ENCODE results near the gene RERE. TPM values are rescaled to one million over a fixed set of nuclear protein-coding genes. Genes with fewer than 3 reads are reported as not detected.
"Not testable (repeated sequence)": the region's sequence is repeated elsewhere in the genome, so short reads cannot be mapped to it uniquely, and the experiment has no call there.

RERE gene
- total RNA-seq, 1 experiment from 2014 or later = 55.2 TPM

- DNase-seq = no peak
- Histone ChIP-seq H3K9me3 (ENCODE audit: low read length) (no peaks in the 10 kb centered on the region), H3K9me2 (replicated peaks; ENCODE audit: insufficient read depth, low read length) (no peaks in the 10 kb centered on the region), H3K4me1 (ENCODE audit: low read length) (no peaks in the 10 kb centered on the region), H3K4me3 (ENCODE audit: low read length) (no peak overlapping the region), H3K79me2 (ENCODE audit: low read length) (no peaks in the 10 kb centered on the region), H3K9ac (ENCODE audit: low read length) (no peak overlapping the region), H3K36me3 (ENCODE audit: insufficient read depth, low read length) (no peaks in the 10 kb centered on the region), H3K4me2 (ENCODE audit: low read depth, low read length, poor library complexity, severe bottlenecking) (no peak overlapping the region), H3K27me3 (ENCODE audit: low read length) (no peaks in the 10 kb centered on the region), H3K27ac (ENCODE audit: low read length) (no peak overlapping the region), H4K20me1 (ENCODE audit: insufficient read depth, low read depth, low read length) (peaks cover 20% of the 10 kb centered on the region), H2AFZ (ENCODE audit: low read length) (no peak overlapping the region)
These were observed 220.0 kb downstream of the RERE start for GRCh38 chr1:8597455-8597854.

- Histone ChIP-seq H3K4me2 (ENCODE audit: low read depth, low read length, poor library complexity, severe bottlenecking) (no peak overlapping the region), H3K4me3 (ENCODE audit: low read length) (no peak overlapping the region), H3K27me3 (ENCODE audit: low read length) (no peaks in the 10 kb centered on the region), H3K27ac (ENCODE audit: low read length) (no peak overlapping the region), H4K20me1 (ENCODE audit: insufficient read depth, low read depth, low read length) (peaks cover 18% of the 10 kb centered on the region), H2AFZ (ENCODE audit: low read length) (no peak overlapping the region), H3K9me3 (ENCODE audit: low read length) (no peaks in the 10 kb centered on the region), H3K4me1 (ENCODE audit: low read length) (no peaks in the 10 kb centered on the region), H3K9ac (ENCODE audit: low read length) (no peak overlapping the region), H3K9me2 (replicated peaks; ENCODE audit: insufficient read depth, low read length) (no peaks in the 10 kb centered on the region), H3K79me2 (ENCODE audit: low read length) (no peaks in the 10 kb centered on the region), H3K36me3 (ENCODE audit: insufficient read depth, low read length) (no peaks in the 10 kb centered on the region)
- DNase-seq = no peak
These were observed 221.5 kb downstream of the RERE start for GRCh38 chr1:8595941-8596340.

- no peak overlapping the region for H3K4me2 ChIP-seq (ENCODE audit: low read depth, low read length, poor library complexity, severe bottlenecking)
- no peaks in the 10 kb centered on the region for H3K9me2 ChIP-seq (replicated peaks; ENCODE audit: insufficient read depth, low read length)
- no peaks in the 10 kb centered on the region for H3K27me3 ChIP-seq (ENCODE audit: low read length)
- H3K4me3 ChIP-seq (ENCODE audit: low read length) = no peak overlapping the region
- H3K9ac ChIP-seq (ENCODE audit: low read length) = no peak overlapping the region
- no peak overlapping the region for H2AFZ ChIP-seq (ENCODE audit: low read length)
- H3K9me3 ChIP-seq (ENCODE audit: low read length) = no peaks in the 10 kb centered on the region
- no peaks in the 10 kb centered on the region for H3K79me2 ChIP-seq (ENCODE audit: low read length)
- H4K20me1 ChIP-seq (ENCODE audit: insufficient read depth, low read depth, low read length) = peaks cover 22% of the 10 kb centered on the region
- no peaks in the 10 kb centered on the region for H3K4me1 ChIP-seq (ENCODE audit: low read length)
- H3K36me3 ChIP-seq (ENCODE audit: insufficient read depth, low read length) = no peaks in the 10 kb centered on the region
- H3K27ac ChIP-seq (ENCODE audit: low read length) = no peak overlapping the region
- DNase-seq = no peak
These were observed 222.1 kb downstream of the RERE start for GRCh38 chr1:8595332-8595731.

- H3K4me3 ChIP-seq (ENCODE audit: low read length); H2AFZ ChIP-seq (ENCODE audit: low read length); H3K27me3 ChIP-seq (ENCODE audit: low read length); H3K9ac ChIP-seq (ENCODE audit: low read length); H3K27ac ChIP-seq (ENCODE audit: low read length); H3K9me3 ChIP-seq (ENCODE audit: low read length); DNase-seq; H3K9me2 ChIP-seq (replicated peaks; ENCODE audit: insufficient read depth, low read length); H3K4me2 ChIP-seq (ENCODE audit: low read depth, low read length, poor library complexity, severe bottlenecking); H3K4me1 ChIP-seq (ENCODE audit: low read length); H3K36me3 ChIP-seq (ENCODE audit: insufficient read depth, low read length); H3K79me2 ChIP-seq (ENCODE audit: low read length): not testable (repeated sequence)
- H4K20me1 ChIP-seq (ENCODE audit: insufficient read depth, low read depth, low read length) = peaks cover 12% of the 10 kb centered on the region
These were observed 224.1 kb downstream of the RERE start for GRCh38 chr1:8593292-8593691.

- no peak overlapping the region for H3K9ac ChIP-seq (ENCODE audit: low read length)
- H3K9me2 ChIP-seq (replicated peaks; ENCODE audit: insufficient read depth, low read length) = no peaks in the 10 kb centered on the region
- H2AFZ ChIP-seq (ENCODE audit: low read length) = no peak overlapping the region
- DNase-seq = no peak
- no peaks in the 10 kb centered on the region for H3K27me3 ChIP-seq (ENCODE audit: low read length)
- H3K4me3 ChIP-seq (ENCODE audit: low read length) = no peak overlapping the region
- H3K4me2 ChIP-seq (ENCODE audit: low read depth, low read length, poor library complexity, severe bottlenecking) = no peak overlapping the region
- no peak overlapping the region for H3K27ac ChIP-seq (ENCODE audit: low read length)
- no peaks in the 10 kb centered on the region for H3K9me3 ChIP-seq (ENCODE audit: low read length)
- peaks cover 17% of the 10 kb centered on the region for H4K20me1 ChIP-seq (ENCODE audit: insufficient read depth, low read depth, low read length)
- no peaks in the 10 kb centered on the region for H3K79me2 ChIP-seq (ENCODE audit: low read length)
- H3K36me3 ChIP-seq (ENCODE audit: insufficient read depth, low read length) = no peaks in the 10 kb centered on the region
- H3K4me1 ChIP-seq (ENCODE audit: low read length) = no peaks in the 10 kb centered on the region
These were observed 225.9 kb downstream of the RERE start for GRCh38 chr1:8591569-8591968.

GRCh38 chr1:8590721-8591351, 226.6 kb downstream of the RERE start:
- no peak for DNase-seq
- Histone ChIP-seq H3K9me2 (replicated peaks; ENCODE audit: insufficient read depth, low read length) (no peaks in the 10 kb centered on the region), H3K9ac (ENCODE audit: low read length) (no peak overlapping the region), H2AFZ (ENCODE audit: low read length) (no peak overlapping the region), H3K9me3 (ENCODE audit: low read length) (no peaks in the 10 kb centered on the region), H4K20me1 (ENCODE audit: insufficient read depth, low read depth, low read length) (peaks cover 17% of the 10 kb centered on the region), H3K27ac (ENCODE audit: low read length) (no peak overlapping the region), H3K4me2 (ENCODE audit: low read depth, low read length, poor library complexity, severe bottlenecking) (no peak overlapping the region), H3K4me1 (ENCODE audit: low read length) (no peaks in the 10 kb centered on the region), H3K4me3 (ENCODE audit: low read length) (no peak overlapping the region), H3K27me3 (ENCODE audit: low read length) (no peaks in the 10 kb centered on the region), H3K36me3 (ENCODE audit: insufficient read depth, low read length) (no peaks in the 10 kb centered on the region), H3K79me2 (ENCODE audit: low read length) (no peaks in the 10 kb centered on the region)

GRCh38 chr1:8589571-8589970, 227.9 kb downstream of the RERE start:
- DNase-seq = no peak
- Histone ChIP-seq H3K9me2 (replicated peaks; ENCODE audit: insufficient read depth, low read length) (no peaks in the 10 kb centered on the region), H3K9me3 (ENCODE audit: low read length) (no peaks in the 10 kb centered on the region), H3K4me1 (ENCODE audit: low read length) (no peaks in the 10 kb centered on the region), H3K9ac (ENCODE audit: low read length) (no peak overlapping the region), H3K36me3 (ENCODE audit: insufficient read depth, low read length) (no peaks in the 10 kb centered on the region), H2AFZ (ENCODE audit: low read length) (no peak overlapping the region), H3K79me2 (ENCODE audit: low read length) (no peaks in the 10 kb centered on the region), H3K4me2 (ENCODE audit: low read depth, low read length, poor library complexity, severe bottlenecking) (no peak overlapping the region), H4K20me1 (ENCODE audit: insufficient read depth, low read depth, low read length) (peaks cover 12% of the 10 kb centered on the region; the same call in 1 of the 2 replicates), H3K27me3 (ENCODE audit: low read length) (no peaks in the 10 kb centered on the region), H3K27ac (ENCODE audit: low read length) (no peak overlapping the region), H3K4me3 (ENCODE audit: low read length) (no peak overlapping the region)

GRCh38 chr1:8587784-8588183, 229.7 kb downstream of the RERE start:
- no peak overlapping the region for H3K9ac ChIP-seq (ENCODE audit: low read length)
- H3K4me2 ChIP-seq (ENCODE audit: low read depth, low read length, poor library complexity, severe bottlenecking) = no peak overlapping the region
- H3K27ac ChIP-seq (ENCODE audit: low read length) = no peak overlapping the region
- no peaks in the 10 kb centered on the region for H3K36me3 ChIP-seq (ENCODE audit: insufficient read depth, low read length)
- no peak overlapping the region for H2AFZ ChIP-seq (ENCODE audit: low read length)
- H3K4me1 ChIP-seq (ENCODE audit: low read length) = no peaks in the 10 kb centered on the region
- no peak for DNase-seq
- H3K9me3 ChIP-seq (ENCODE audit: low read length) = no peaks in the 10 kb centered on the region
- H3K27me3 ChIP-seq (ENCODE audit: low read length) = no peaks in the 10 kb centered on the region
- no peaks in the 10 kb centered on the region for H3K9me2 ChIP-seq (replicated peaks; ENCODE audit: insufficient read depth, low read length)
- no peak overlapping the region for H3K4me3 ChIP-seq (ENCODE audit: low read length)
- no peaks in the 10 kb centered on the region for H3K79me2 ChIP-seq (ENCODE audit: low read length)
- H4K20me1 ChIP-seq (ENCODE audit: insufficient read depth, low read depth, low read length) = peaks cover 16% of the 10 kb centered on the region; the same call in 1 of the 2 replicates

Data from Karpas-422 (cell line).